Ramos (cell line): ENCODE results near the gene MCM3.

Source experiments
- in situ Hi-C: fragments of 300-500 bp; cut with MboI; formaldehyde crosslinking; loops from one replicate; pipeline ENCODE4 v1.14.3; 2022; ENCODE audit warnings: low sequenced_read_pairs; ENCODE audit not compliant: unreplicated experiment

Gene MCM3

DNA sequence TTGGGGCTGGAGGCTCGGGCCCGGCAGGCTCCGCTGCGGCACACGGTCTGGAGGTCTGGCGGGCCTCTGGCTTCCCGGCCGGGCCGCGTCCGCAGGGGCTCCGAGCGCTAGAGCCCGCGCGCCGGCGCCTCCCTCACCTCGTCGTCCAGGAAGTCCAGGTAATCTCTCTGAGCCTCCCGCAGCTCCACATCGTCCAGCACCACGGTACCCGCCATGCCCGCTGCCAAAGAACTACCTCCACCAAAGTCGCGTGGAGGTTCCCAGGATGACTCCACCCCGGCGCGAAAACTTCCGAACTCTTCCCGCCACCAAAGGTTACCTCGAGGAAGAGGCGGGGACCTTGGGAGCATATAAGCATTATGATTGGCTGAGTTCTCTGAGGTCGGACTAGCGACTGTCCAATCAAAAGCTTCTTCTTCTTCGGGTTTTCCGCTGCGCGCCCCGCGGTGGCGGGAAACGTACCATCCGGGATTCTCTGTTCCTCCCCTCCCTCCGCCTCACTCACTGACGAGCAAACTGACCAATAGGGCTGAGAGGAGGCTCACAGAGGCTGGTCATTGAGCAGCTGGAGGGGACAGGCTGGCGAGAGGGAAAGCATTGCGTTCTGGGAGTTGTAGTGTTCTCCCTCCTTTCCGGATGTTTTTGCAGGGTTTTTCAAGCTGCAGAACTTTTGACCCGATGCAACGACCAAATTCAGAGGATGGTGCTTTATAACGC, at the start of gene MCM3:
TSS of gene MCM3 (minus strand) at position 283 of the 717 bp plus-strand sequence. CDS start at position 215, 68 bp downstream.
- in situ Hi-C loops, result loop anchor here (5.0 to 25.0 kb wide), 2 partner anchors 113 to 378 kb away; partner anchors contain the start of gene TMEM14A

GRCh38 chr6:52333840-52334200, 49.3 kb upstream of the MCM3 start:
- in situ Hi-C loops, result no loop called here

DNA sequence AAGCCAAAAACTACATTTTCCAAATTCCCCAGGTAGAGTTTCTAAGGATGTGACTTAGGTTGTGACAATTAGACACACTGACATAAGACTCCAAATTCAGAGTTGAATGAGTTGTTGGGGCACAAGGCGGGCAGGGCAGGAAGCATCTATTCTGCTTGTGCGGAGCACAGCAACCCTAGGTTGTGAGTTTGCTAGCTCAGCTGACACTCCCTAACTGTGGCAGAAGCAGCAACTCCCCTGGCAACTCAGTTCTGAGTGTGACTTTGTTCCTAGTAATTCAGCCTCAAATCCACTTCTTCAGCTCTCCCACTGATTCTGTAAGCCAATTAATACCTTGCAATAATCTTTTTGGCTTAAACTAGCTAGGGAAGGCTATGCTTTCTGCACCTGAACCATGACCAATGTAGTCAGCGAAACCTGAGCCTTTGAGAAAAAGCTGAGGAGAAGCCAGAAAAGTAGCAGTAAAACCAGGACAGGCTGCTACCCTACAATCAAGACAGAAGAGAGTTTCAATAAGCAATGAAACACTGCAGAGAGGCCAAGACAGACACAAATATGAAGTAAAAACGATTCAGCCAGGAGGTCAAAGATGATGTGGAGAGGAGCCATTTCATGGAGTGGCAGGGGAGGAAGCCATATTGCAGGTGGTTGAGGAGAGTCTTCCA, 47.4 kb upstream of the MCM3 start:
- in situ Hi-C loops, result no loop called here

DNA sequence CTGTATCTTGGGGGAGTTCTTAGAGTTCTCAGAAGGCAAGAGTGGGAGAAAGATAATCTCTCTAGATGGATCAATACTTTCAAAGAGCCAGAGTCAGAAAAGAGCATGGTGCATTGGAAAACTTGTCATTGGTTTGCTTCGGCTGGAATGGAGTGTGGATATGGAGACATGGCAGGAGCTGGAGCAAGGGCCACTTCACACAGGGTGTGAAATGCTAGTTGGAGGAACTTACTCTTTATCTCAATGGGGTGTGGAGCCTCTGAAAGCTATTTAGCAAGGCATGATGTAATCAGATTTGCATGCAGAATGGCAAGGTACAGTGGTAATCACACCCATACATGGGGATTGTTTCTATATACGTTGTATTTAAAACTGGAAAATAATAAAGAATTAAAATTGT, 45.9 kb upstream of the MCM3 start:
- in situ Hi-C loops, result no loop called here

- in situ Hi-C loops, result no loop called here
These were observed 44.2 kb upstream of the MCM3 start for GRCh38 chr6:52328729-52329128.

DNA sequence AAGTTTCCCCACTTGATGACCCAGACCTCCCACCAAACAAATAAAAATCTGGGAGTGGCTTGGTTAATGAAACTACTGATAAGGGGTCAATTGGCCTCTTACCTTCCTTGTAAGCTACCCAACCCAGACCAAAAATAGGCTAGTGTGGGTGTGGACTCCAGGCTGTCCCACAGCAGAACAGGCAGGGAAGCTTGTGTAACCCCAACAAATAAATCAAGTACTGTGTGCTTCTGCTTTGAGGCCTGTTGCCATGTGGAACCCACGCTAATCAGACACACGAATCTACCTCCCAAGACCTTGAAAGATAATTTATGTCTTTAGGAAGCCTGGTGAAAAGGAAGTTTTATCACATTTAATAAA, 43.7 kb upstream of the MCM3 start:
- in situ Hi-C loops, result no loop called here

- in situ Hi-C loops, result no loop called here
These were observed 42.2 kb upstream of the MCM3 start for GRCh38 chr6:52326540-52327364.

- in situ Hi-C loops, result no loop called here
These were observed 41.3 kb upstream of the MCM3 start for GRCh38 chr6:52325695-52326471.

- in situ Hi-C loops, result no loop called here
These were observed 39.6 kb upstream of the MCM3 start for GRCh38 chr6:52324189-52324588.

- in situ Hi-C loops, result no loop called here
These were observed 33.5 kb upstream of the MCM3 start for GRCh38 chr6:52317841-52318581.

GRCh38 chr6:52317211-52317610, 32.7 kb upstream of the MCM3 start:
- in situ Hi-C loops, result no loop called here

- in situ Hi-C loops, result no loop called here
These were observed 30.2 kb upstream of the MCM3 start for GRCh38 chr6:52314752-52315151.

DNA sequence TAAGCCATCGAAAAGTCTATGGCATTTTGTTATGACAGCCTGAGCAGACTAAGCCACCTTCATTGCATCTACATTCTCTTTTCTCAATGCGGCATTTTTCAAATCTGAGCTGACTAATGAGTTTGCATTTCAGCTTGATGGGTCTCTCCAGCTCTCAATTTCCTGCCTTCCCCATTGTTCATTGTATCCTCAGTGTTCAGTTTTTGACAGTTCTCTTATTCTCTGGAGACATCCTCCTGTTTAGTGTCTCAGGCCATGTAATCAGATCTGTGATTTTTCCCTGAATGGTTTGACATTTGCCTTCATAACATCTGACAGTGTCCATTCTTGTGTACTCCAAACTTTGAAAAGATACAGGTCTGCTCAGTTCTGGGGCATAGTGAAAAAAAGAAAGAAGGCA, 27.9 kb upstream of the MCM3 start:
- in situ Hi-C loops, result no loop called here

DNA sequence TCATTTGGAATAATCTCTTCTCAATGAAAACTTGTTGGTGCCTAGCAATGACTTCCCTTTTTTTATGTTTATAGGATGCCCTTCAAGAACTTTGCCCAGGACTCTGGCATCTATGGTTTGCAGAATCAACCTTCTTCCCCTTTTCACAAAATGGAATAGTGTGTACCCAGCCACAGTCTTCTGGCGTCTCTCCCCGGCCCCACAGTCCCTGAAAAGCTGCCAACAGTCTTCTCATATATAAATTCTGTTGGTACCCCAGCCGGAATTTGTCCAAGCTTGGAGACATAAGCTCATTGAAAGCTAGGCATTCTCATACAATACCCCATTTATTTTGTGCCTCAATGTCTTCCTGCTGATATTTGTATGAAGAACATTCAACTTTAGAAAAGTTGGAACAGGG, 26.4 kb upstream of the MCM3 start:
- in situ Hi-C loops, result no loop called here

GRCh38 chr6:52307900-52308372, 23.4 kb upstream of the MCM3 start:
- in situ Hi-C loops, result no loop called here

DNA sequence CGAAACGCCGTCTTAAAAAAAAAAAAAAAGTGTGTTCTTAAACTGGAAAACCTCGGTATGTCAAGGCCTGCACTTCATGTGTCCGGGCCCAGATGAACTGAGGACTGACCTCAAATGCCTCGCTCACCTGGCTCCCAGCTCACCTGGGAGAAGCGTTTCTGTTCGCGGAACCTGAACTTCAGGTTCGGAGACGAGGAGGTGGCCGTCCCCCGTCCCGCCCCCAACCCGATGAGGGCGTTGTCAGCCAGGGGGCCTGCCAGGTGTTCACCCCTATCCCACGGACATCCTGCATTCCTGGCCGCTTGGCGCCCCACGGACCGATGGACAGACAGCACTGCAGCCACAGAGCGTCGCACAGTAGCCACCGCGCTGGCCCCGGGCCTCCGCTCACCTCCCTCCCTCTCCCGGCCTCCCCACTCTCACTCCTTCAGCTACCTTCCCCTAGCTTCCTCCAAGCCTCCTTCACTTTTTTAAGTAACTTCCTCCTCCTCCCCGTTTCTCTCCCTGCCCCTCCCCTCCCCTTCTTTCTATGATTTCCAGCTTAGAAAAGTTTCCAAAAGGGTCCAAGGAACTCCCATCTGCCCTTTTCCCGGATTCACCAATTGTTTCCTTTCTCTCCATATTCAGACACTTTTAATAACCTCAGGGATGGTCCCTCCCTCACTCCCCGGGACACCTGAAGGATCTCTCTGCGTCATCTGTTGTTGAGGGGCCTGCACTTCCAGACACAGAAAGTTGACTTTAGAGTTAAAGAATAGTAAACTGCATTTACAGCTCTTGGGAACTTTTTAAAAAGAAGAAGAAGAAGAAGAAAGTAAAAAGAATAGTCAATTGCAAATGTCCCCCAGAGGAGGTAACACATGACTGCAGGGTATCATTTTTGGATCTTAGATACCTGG, 22.7 kb upstream of the MCM3 start:
- in situ Hi-C loops, result no loop called here

- in situ Hi-C loops, result no loop called here
These were observed 21.6 kb upstream of the MCM3 start for GRCh38 chr6:52305948-52306767.

- in situ Hi-C loops, result no loop called here
These were observed 20.9 kb upstream of the MCM3 start for GRCh38 chr6:52305411-52305810.
